ENCODE data around the gene WDR31. TPM values are rescaled to one million over a fixed set of nuclear protein-coding genes. Genes with fewer than 3 reads are reported as not detected.
A peak's percentile ranks its signal among the peaks of the same experiment; 100 is the strongest.

Gene WDR31
- total RNA-seq, 6 experiments from 2014 or later = 0.81 to 3.5 (median 1.7) TPM

DNA sequence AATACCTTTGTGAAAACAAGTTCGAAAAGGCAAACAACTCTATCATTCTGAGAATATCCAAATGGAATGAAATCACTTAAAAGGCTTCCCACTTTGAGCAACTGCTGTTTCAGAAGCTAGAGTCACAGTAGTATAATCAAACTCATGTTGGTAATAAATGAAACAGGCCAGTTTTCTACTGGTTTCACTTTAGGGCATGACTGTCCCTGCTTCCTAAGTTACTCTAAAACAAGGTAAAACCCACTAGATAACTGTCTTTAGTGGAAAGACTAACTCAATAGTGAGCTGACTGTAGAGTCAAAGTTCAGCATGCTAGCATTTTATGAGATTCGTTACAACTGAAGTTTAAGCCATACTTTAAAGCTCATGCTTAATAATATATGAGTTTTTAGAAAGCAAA is 70.7 kb downstream of the WDR31 start:
- intact Hi-C loops (cut with DNase I) = loop anchor here in 1 of 2 donors (5.0 kb wide), 1 partner anchor 47 kb away; the partner anchor contains the start of genes FKBP15 and SLC31A1
- no peaks in the 10 kb centered on the region for H3K9me3 ChIP-seq
- peaks cover 0 to 19% (median 9%) of the 10 kb centered on the region in 4 donors for H3K4me1 ChIP-seq
- H3K27ac ChIP-seq = no peak overlapping the region
- peaks cover 0 to 64% (median 11%) of the 10 kb centered on the region in 4 donors for H3K36me3 ChIP-seq
- no peak for DNase-seq
- H3K27me3 ChIP-seq = no peaks in the 10 kb centered on the region
- WGBS (ENCODE audit: insufficient coverage, low coverage, low lambda C conversion rate, missing lambda C conversion rate) = 51% methylated on average over 2 of the region's 2 CpGs
- ATAC-seq = peak in 3 of 4 donors; percentile 28 to 38 (median 31)
- no peak overlapping the region for H3K4me3 ChIP-seq
- TF ChIP-seq, protein P1, sequence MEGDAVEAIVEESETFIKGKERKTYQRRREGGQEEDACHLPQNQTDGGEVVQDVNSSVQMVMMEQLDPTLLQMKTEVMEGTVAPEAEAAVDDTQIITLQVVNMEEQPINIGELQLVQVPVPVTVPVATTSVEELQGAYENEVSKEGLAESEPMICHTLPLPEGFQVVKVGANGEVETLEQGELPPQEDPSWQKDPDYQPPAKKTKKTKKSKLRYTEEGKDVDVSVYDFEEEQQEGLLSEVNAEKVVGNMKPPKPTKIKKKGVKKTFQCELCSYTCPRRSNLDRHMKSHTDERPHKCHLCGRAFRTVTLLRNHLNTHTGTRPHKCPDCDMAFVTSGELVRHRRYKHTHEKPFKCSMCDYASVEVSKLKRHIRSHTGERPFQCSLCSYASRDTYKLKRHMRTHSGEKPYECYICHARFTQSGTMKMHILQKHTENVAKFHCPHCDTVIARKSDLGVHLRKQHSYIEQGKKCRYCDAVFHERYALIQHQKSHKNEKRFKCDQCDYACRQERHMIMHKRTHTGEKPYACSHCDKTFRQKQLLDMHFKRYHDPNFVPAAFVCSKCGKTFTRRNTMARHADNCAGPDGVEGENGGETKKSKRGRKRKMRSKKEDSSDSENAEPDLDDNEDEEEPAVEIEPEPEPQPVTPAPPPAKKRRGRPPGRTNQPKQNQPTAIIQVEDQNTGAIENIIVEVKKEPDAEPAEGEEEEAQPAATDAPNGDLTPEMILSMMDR (IDR thresholded peaks at IDR 0.05) = no peak
- TF ChIP-seq POLR2A (IDR thresholded peaks at IDR 0.05) = no peak

DNA sequence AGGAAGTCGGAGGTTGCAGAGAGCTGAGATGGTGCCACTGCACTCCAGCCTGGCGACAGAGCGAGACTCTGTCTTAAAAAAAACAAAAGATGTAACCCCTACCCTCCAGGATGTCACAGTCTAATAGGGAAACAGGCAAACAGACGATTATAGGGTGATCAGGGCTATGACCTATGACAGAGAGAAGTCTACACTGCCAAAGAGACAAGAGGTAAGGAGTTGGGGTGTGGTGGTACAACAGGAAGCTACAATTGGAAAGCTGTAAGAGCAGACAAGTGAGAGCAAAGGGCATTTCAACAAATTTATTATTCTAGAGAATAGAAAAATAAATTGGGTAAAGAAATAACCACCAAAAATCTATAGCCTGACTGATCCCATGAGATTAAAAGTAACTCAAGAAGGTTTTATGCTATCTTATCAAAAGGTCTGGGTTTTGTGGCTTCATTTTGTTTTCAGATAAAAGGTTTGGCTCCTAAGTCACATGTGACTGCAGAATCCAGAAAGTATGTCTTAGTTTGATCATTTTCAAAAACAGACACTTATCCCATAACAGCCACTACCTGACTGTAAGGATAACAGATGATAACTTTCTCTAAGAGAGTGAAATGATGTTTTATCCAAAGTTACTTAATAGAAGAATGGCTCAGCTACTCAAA is 72.0 kb downstream of the WDR31 start:
- no peak for ATAC-seq
- TF ChIP-seq, protein P1 (IDR thresholded peaks at IDR 0.05) = no peak
- no peak for TF ChIP-seq POLR2A (IDR thresholded peaks at IDR 0.05)
- 78% methylated on average over 4 of the region's 4 CpGs for WGBS (ENCODE audit: insufficient coverage, low coverage, low lambda C conversion rate, missing lambda C conversion rate)
- no peak for DNase-seq
- no peak overlapping the region for H3K4me3 ChIP-seq
- no peak overlapping the region for H3K27ac ChIP-seq
- intact Hi-C loops (cut with DNase I) = loop anchor here in 1 of 2 donors (5.0 kb wide), 1 partner anchor 46 kb away; the partner anchor contains the start of genes FKBP15 and SLC31A1
- no peaks in the 10 kb centered on the region for H3K9me3 ChIP-seq
- peaks cover 4 to 56% (median 11%) of the 10 kb centered on the region in 4 donors for H3K36me3 ChIP-seq
- H3K27me3 ChIP-seq = no peaks in the 10 kb centered on the region
- H3K4me1 ChIP-seq = peaks cover 0 to 14% (median 5%) of the 10 kb centered on the region in 4 donors

DNA sequence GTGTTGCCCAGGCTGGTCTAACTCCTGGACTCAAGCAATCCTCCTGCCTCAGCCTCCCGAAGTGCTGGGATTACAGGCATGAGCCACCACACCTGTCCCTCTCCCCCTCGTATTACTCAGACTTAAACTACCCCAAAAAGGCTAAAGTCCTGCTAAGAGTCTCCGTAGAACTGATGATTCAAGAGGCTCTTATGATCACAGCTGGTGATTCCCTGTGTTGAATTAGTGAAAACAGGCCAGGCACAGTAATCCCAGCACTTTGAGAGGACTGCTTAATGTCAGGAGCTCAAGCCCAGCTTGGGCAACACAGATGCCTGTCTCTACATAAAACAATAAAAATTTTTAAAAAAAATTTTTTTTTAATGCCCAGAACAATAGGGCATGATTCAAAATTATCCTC is 73.9 kb downstream of the WDR31 start:
- 91% methylated on average over 3 of the region's 3 CpGs for WGBS (ENCODE audit: insufficient coverage, low coverage, low lambda C conversion rate, missing lambda C conversion rate)

More for the DNA sequence above, 73.9 kb downstream of the WDR31 start:
- DNase-seq = no peak
- Histone ChIP-seq H3K9me3 (no peaks in the 10 kb centered on the region), H3K27ac (no peak overlapping the region), H3K27me3 (no peaks in the 10 kb centered on the region), H3K4me1 (peaks cover 0 to 27% (median 13%) of the 10 kb centered on the region in 4 donors), H3K4me3 (no peak overlapping the region), H3K36me3 (peaks cover 4 to 38% (median 7%) of the 10 kb centered on the region in 4 donors)
- intact Hi-C loops (cut with DNase I) = loop anchor here in 1 of 2 donors (5.0 kb wide), 1 partner anchor 44 kb away; the partner anchor contains the start of genes FKBP15 and SLC31A1
- no peak for TF ChIP-seq POLR2A (IDR thresholded peaks at IDR 0.05)
- TF ChIP-seq, protein P1 (IDR thresholded peaks at IDR 0.05) = no peak
- ATAC-seq = no peak

Other genes with a start within 250 kb of the WDR31 start
- gene SLC31A2, start 189.3 kb downstream of the WDR31 start, total RNA-seq = 10 to 100 TPM; 11.5 to 43.4 (median 25.0) TPM
- 10 to 100 TPM; 11.1 to 17.2 (median 12.8) TPM for gene FKBP15, start 119.0 kb downstream of the WDR31 start, total RNA-seq
- 10 to 100 TPM; 48.0 to 92.6 (median 71.5) TPM for gene SLC31A1, start 118.7 kb downstream of the WDR31 start, total RNA-seq
- gene CDC26, start 64.7 kb downstream of the WDR31 start, total RNA-seq = 10 to 100 TPM; 16.0 to 21.7 (median 18.5) TPM
- 10 to 100 TPM in 3 of 6 experiments, 1 to 10 TPM in 3; 6.9 to 13.0 (median 10.1) TPM for gene PRPF4, start 64.6 kb downstream of the WDR31 start, total RNA-seq
- gene RNF183, start 36.9 kb downstream of the WDR31 start, total RNA-seq = under 1 TPM in 1 of 6 experiments, not detected in 5; 0.27 TPM
- 1 to 10 TPM in 2 of 6 experiments, under 1 TPM in 4; 0.24 to 1.4 (median 0.78) TPM for gene BSPRY, start 9.3 kb upstream of the WDR31 start, total RNA-seq
- gene HDHD3, start 36.7 kb upstream of the WDR31 start, total RNA-seq = 10 to 100 TPM; 36.5 to 70.5 (median 67.1) TPM
- gene ALAD, start 61.0 kb upstream of the WDR31 start, total RNA-seq = 100 to 1,000 TPM in 2 of 6 experiments, 10 to 100 TPM in 4; 35.3 to 140 (median 73.6) TPM
- 10 to 100 TPM; 13.8 to 24.5 (median 16.6) TPM for gene POLE3, start 70.4 kb upstream of the WDR31 start, total RNA-seq
- 1 to 10 TPM in 1 of 6 experiments, under 1 TPM in 5; 0.40 to 1.0 (median 0.50) TPM for gene C9orf43, start 70.5 kb upstream of the WDR31 start, total RNA-seq
- gene RGS3, start 123.5 kb upstream of the WDR31 start, total RNA-seq = 10 to 100 TPM; 19.0 to 60.3 (median 31.0) TPM